NB4 (cell line): ENCODE measurements around the gene PCDHB16.
"Not testable (repeated sequence)": the region's sequence is repeated elsewhere in the genome, so short reads cannot be mapped to it uniquely, and the experiment has no call there.

Experiments
- POLR2A ChIP-seq: IDR thresholded peaks from 2 replicates; pipeline ENCODE4 v1.6.1; 2011; ENCODE audit warnings: mild to moderate bottlenecking; ENCODE audit not compliant: insufficient read length; ENCODE audit errors: extremely low read depth
- TF ChIP-seq, protein P1 (sequence below): IDR thresholded peaks from one replicate; pipeline ENCODE4 v1.5.1; 2012; ENCODE audit warnings: low read depth, low read length
- TF ChIP-seq, protein P2 (sequence below): IDR thresholded peaks from 2 replicates; pipeline ENCODE4 v1.6.1; 2011; ENCODE audit warnings: low read depth, low read length

DNA sequence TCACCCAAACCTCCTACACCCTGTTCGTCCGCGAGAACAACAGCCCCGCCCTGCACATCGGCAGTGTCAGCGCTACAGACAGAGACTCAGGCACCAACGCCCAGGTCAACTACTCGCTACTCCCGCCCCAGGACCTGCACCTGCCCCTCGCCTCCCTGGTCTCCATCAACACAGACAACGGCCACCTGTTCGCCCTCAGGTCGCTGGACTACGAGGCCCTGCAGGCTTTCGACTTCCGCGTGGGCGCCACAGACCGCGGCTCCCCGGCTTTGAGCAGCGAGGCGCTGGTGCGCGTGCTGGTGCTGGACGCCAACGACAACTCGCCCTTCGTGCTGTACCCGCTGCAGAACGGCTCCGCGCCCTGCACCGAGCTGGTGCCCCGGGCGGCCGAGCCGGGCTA, 18.9 kb downstream of the PCDHB16 start:
- TF ChIP-seq POLR2A: not testable (repeated sequence)
- TF ChIP-seq, protein P1, sequence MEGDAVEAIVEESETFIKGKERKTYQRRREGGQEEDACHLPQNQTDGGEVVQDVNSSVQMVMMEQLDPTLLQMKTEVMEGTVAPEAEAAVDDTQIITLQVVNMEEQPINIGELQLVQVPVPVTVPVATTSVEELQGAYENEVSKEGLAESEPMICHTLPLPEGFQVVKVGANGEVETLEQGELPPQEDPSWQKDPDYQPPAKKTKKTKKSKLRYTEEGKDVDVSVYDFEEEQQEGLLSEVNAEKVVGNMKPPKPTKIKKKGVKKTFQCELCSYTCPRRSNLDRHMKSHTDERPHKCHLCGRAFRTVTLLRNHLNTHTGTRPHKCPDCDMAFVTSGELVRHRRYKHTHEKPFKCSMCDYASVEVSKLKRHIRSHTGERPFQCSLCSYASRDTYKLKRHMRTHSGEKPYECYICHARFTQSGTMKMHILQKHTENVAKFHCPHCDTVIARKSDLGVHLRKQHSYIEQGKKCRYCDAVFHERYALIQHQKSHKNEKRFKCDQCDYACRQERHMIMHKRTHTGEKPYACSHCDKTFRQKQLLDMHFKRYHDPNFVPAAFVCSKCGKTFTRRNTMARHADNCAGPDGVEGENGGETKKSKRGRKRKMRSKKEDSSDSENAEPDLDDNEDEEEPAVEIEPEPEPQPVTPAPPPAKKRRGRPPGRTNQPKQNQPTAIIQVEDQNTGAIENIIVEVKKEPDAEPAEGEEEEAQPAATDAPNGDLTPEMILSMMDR: not testable (repeated sequence)
- TF ChIP-seq, protein P2, sequence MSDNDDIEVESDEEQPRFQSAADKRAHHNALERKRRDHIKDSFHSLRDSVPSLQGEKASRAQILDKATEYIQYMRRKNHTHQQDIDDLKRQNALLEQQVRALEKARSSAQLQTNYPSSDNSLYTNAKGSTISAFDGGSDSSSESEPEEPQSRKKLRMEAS: not testable (repeated sequence)
